GM18499 (cell line): ENCODE data around the gene RBPMS2.

Source experiments
- ATAC-seq: cut with Tn5 transposase; IDR thresholded peaks from one replicate; pipeline ENCODE4 v1.9.1; 2021; ENCODE audit warnings: moderate number of reproducible peaks; ENCODE audit not compliant: insufficient read depth, unreplicated experiment

Gene RBPMS2

DNA sequence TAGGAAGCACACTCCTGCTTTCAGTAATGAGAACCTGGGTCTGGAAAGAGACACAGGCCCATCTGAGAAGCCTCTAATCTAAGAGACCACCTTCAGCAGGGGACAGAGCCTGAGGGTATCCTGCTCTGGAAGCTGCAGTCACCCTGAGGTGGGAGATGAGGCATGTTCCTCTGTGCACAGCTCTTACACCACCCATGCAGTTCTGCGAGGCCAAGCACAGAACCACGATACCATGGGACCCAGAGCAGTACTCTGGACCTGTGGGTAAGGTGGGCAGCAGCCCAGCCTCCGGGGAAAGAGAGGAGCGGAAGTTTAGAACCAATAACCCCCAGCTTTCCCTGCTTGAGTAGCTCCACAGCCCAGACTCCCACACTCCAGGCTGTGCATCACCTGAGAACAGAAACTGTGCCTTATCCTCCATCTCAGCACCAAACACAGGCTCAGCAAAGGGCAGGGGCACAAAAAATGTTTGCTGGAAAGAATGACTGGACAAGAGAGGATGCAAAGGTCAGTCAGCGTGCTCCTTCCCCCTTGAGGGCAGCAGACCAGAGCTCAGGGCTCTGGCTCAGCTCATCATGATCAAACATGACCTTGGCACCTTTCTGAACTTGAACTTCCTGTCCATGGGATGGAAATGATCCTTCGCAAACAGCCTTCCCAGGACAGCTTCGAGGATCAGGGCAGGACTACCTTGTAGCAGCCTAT lies 43.1 kb downstream of the RBPMS2 start:
- no peak for ATAC-seq

DNA sequence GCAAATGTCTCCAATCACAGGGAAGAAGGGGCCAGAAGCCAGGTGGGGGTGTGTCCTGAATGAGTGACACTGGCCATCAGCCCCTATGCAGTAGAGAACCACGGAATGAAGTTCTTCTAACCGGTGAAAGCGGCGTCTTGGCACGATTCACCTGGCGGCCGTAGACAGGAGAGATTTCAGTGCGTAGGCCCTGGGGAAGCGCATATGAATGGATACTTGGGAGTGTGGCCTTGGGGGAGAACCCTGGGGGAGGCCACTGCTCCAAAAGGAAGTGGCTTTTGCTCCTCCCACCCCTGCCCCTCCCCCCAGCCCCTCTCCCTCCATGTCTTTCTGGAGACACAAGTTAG lies 43.6 kb downstream of the RBPMS2 start:
- ATAC-seq, result no peak

DNA sequence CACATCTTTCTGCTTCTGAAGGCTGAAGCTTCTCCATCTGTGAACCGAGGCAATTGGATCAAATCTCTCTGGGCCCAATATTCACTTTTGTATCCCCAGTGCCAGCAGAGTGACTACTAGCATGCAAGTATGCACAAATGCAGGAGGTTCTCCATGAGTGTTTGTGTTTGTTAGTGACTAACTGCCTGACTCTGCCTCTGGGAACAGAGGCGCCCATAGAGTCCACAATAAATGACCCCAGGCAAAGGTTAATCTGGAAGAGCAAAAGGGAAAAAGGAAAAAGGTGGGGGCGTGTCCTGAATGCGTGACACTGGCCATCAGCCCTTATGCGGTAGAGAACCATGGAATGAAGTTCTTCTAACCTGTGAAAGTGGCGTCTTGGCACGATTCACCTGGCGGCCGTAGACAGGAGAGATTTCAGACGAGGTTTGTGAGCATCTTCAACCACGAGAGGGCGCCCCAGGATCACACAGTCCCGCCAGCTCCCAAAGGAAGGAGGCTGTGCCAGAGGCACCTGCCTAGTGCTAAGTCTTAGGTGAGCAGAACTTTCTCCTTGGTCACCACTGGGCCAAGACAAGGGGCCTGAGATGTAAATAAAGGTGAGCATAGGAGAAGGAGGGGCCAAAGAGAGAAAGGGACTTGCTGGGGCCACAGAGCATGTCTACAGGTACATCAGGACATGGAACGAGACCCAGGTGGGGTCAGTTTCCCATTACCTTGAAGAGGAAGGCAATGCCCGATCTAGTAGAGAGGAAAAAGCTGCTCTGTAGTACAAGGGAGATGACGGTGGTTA lies 44.2 kb downstream of the RBPMS2 start:
- no peak for ATAC-seq

DNA sequence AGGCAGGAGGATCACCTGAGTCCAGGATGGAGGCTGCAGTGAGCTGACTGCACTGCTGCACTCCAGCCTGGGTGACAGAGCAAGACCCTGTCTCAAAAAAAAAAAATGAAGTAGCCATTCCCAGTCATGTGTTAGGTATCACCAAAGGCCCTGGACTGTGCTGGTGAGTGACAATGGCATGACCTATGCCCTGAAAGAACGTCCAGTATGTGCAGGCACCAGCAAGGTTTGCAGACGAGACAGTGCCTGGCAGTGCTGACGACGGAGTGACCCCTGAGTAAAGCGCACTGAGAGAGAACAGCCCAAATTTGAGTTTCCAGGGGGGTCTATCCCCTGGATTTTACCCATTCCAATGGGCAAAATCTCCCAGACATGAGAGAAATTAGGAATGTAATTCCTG lies 45.2 kb downstream of the RBPMS2 start:
- ATAC-seq, result no peak

DNA sequence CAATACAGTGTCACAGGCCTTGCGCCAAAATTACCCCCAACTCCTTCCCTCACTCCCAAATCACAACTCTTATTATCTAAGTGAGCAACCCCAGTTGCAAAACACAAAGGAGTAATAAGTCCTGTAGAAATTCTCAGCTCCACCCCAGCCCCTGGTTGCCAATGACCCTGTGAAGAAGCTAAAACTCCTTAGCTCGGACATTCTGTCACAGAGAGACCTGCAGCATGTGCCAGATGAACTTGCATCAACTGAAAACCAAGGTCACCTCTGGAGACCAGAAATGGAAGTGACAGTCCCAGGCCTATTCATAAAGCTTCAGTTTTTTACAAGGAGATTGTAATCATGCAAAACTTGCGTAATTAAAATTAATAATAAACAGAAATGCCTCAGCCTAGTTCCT lies 55.2 kb downstream of the RBPMS2 start:
- ATAC-seq, result no peak

DNA sequence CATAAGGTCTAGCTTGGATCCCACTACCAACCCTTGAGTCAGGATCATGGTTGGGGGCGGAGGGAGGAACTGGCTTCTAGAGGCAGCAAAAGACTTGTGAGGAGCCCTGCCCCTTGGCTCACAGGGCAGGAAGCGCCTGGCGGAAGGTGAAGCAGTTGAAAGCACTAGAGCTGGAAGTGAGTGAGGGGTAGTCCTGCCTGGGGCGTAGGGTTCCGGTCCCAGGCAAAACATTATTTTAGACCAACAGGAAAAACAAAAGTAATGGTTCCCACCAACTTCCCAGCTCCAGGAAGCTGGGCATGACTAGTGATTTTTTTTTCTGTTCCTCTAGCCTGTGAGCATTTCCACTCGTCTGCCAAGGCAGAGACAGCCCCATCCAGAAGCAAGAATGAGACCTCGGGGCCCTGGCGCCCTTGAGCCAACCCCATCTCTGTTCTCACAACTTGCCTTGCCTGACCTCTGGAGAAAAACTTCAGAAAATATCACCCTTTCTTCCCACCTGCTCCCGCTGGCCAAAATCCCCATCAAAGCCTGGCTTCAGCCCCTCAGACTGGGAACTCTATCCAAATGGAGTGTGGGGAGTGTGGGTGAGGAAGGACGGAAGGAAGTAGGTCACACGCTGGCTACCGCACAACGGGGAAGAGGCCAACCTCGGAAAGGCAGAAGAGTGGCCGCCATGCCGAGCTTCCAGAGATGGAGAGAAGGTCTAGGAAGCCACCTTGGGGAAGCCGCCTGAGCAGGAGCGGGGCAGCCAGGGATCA lies 57.5 kb downstream of the RBPMS2 start:
- no peak for ATAC-seq

DNA sequence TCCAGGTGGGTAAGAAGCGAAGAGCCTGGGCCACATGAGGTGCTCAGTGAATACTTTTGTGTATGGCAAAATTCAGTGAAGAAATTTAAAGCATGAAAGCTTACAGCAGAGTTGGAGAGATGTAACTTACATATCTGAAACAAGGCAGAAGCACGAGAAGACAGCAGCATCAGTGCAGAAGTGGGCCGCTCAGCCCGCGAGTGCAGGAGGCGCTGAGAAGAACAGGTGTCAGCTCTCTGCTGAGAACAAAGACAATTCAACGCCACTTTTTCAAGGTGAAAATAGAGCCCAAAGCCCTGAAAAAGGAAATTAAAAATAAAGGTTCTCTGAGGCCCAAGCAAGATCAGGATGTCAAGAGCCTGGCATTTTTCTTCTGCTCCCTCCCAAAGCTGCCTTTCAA lies 58.3 kb downstream of the RBPMS2 start:
- no peak for ATAC-seq

DNA sequence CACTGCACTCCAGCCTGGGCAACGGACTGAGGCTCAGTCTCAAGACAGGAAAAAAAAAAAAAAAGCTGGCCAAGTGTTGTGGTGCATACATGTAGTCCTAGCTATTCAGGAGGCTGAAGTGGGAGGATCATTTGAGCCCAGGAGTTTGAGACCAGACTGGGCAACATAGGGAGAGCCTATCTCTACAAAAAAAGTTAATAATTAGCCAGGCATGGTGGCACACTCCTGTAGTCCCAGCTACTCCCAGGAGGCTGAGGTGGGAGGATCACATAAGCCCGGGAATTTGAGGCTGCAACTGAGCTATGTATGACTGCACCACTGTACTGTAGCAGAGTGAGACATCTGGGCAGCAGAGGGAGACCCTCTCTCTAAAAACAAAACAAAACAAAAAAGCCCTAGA lies 58.9 kb downstream of the RBPMS2 start:
- ATAC-seq, result no peak

DNA sequence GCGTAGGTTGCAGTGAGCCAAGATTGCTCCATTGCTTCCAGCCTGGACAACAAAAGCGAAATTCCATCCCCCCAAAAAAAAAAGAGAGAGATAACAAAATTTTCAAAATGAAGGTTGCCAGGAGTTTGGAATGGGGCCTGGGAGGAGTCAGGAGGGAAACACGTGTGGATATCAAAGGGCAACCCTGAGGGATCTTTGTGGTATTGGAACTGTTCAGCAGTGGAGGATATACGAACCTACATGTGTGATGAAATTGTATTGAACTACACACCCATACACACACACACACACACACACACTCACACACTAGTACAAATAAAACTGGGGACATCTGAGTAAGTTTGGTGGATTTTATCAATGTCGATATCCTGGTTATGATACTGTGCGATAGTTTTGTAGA lies 61.8 kb downstream of the RBPMS2 start:
- ATAC-seq, result no peak

DNA sequence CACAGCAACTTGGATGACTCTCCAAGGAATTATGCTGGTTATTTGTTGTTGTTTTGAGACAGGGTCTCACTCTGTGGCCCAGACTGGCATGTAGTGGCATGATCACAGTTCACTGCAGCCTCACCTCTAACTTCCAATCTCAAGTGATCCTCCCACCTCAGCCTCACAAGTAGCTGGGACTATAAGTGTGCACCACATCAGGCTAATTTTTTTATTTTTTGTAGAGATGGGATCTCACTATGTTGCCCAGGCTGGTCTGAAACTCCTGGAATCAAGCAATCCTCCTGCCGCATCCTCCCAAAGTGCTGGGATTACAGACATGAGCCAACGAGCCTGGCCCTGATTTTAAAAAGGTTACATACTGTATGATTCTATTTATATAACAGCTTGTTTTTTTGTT lies 63.0 kb downstream of the RBPMS2 start:
- ATAC-seq, result no peak

DNA sequence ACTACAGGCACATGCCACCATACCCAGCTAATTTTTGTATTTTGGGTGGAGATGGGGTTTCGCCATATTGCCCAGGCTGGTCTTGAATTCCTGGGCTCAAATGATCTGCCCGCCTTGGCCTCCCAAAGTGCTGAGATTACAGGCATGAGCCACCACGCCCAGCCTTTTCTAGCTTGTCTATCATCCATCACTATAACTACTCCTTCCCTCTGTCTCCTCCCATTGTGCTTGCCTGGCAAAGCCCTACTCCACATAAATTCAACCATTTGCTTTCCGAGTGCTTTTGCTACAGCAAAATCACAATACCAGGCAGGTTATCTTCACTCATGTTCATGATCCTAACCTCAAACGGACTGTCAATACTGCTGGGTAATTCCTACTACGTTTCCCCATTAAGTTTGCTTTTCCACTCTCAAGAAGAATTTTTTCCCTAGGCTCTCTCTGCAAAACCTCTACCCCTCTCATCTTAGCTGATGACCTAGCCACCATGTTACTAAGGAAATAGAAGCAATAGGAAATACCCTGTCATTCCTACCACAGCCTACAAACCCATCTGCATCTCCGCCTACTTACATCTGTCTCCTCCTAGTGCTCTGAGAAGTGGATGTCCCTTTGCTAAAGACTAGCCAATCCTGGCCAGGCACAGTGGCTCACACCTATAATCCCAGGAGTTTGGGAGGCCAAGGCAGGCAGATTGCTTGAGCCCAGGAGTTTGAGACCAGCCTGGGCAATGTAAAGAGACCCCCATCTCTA lies 64.5 kb downstream of the RBPMS2 start:
- no peak for ATAC-seq

DNA sequence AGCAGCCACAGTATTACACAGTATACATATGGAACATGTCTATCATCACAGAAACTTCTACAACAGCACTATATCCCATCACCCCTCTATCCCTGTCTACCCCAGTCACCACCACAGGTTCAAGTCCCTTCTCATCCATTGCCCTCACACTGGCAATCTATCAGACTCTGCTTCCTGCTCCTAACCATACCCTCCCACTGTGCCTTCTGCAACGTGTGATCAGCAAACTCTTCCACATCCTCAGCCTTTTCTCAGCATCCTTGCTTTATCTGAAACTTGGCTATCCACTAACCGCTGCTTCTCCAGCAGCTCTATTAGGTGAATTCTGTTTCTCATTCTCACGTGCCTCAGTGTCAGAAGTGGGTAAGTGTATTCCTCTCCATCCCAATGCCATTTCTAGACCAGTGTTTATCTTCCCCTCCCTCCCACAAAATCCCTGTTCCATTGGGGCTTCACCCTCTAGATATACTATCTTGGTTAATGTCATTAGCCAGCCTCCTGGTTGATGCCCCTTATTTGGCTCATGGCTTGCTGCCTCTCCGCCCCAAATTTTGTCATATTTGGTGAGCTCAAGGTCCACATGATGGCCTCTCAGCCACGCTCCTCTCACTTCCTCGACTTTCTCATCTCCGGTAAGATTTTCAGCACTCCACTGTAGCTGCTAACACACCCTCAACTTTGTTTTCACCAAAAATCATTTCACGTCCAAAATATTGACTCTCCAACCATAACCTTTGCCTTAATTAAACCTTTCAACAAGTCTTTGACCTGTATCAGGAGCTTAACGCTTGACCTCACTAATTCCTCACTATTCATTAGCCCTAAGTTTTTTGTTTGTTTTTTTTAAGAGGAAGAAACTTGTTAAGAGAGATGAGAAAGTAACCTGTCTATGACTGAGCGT lies 69.1 kb downstream of the RBPMS2 start:
- ATAC-seq, result no peak

DNA sequence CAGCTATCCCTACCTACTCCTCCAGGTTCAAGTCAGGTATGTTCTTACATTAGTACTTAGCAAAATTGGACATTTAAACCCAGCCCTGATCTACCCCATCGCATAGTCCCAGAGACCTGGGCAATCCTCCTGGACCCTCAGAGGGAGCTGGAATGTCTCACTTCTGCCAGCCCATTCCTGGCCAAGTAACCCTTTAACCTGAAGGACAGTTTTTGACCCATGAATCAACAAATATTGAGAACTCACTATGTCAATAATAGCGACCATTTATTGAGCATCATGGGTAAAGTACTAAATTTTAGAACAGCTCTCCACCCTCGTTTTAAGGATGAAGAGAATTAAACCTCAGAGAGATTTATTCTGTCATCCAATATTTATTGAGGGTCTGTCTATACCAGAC lies 70.4 kb downstream of the RBPMS2 start:
- no peak for ATAC-seq

DNA sequence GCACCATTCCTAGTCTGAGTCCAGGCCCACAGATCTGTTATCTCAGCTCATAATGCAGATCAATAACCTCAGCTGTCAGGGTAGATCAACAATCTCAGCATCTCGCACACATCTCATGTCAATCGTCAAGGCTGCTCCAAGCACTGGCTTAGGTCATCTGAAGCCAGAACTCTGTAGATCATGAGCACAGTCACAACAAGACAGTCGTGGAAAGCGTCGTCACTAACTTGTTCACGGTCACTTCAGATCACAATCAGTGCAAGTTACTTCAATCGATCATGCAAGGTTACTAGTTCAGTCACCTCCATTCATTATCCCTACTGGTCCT lies 71.8 kb downstream of the RBPMS2 start:
- no peak for ATAC-seq

DNA sequence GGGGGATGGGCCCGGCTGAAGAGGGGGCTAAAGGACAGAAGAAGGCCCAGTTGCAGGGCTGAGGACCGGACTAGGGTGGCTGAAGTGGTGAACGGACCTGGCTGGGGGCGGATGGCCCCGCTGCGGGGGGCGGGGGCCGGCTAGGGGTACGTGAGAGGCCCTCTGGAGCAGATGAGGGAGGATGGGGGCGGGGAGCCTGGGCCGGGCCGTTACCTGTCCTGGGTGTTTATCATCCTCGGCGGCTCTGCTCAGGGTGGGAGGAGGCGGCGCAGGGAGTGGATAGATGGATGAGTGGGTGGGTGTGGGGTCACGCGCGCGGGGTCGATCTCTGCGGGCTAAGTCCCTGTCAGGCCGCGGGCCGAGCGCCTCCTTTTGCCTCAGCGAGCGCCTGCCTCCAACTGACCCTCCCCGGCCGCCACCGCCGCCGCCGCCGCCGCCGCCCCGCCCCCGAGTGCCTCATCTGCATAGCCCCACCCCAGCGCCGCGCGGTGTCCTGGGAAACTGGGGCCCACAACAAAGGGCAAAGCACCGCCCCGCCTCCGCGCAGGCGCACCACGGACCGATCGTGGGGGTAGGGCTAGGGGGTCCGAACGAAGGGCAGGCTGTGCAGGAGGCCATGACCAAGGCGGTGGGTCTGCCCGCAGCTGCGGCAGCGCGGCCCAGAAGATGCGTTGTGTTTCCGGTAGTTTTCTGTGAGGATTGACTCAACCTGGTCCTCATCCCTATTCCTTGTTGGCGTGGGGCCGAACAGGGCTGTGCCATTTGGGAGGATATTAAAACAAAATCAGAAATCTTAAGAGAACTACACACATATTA lies 72.4 kb downstream of the RBPMS2 start:
- ATAC-seq, result no peak

DNA sequence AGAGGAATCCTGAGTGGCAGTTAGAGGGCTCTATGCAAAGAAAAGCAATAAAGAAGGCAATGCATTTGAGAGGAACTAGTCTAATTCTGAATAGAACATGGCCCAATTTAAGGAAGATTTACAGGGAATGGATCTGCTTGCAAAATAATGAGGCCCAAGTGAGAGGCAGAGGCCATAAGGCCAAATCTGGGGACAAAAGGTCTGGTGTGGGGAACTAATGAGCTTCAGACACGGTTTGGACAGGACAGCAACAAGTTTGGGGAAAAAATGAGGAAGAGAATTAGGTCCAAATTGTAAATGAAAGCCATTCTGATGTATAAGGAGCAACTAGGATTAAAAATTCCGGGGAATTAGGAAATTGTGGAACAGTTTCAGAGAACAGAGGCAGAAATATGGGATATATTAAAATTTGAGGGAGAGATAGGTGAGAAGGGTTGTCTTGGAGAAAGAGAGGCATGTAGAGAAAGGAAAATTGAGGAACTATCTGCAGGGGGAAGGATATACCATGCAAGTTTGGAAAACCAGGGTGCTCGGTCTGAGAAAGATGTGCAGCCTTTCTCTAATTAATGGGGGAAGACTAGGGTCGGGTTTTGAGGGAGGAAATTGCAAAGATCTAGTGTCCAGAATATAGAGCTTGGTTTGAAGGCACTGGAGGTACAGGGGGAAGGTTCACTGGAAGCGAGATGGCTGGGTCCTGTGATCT lies 73.8 kb downstream of the RBPMS2 start:
- ATAC-seq, result no peak

DNA sequence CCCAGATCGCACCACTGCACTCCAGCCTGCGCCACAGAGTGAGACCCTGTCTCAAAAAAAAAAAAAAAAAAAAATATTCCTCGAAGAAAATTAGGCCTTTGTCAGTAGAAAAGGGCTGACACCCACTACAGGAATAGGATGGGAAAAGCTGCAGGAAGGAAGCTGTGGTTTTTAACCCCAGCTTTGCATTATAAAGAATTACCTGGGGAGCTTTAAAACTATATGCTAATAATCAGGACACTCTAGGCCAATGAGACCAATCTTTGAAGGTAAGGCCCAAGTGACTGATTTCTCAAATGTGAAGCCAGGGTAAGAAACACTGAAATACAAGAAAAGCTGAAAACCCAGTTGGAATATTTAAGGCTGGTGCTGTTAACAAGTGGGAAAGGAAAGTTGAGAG lies 74.3 kb downstream of the RBPMS2 start:
- ATAC-seq, result no peak

DNA sequence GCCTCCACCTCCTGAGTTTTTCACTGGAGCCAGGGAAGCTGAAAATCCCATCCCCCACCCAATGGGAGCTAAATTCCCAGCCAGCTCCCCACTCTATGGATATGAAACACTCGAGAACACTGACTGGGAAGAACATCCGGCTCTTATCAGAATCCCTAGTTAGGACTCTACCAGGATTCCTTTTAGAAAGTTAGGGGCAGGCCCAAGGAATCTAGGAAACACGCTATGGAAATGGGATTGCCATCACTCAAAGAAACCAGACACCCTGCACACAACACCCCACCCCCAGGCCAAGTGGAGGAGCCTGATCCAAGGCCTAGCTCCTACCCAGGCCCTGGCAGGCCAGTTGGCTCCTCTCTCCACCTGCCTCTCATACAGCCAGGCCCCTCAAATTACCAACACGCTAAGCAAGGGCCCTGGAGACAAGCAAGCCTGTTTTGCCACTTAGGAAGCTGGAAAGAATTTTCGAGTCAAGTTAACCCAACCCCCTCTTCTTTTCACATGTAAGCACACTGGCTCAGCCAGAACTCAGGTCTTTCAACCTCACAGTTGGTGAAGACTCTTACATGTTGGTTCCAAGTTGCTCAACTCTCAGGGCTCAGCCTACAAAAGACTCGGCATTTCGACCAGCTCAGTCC lies 75.5 kb downstream of the RBPMS2 start:
- no peak for ATAC-seq
